Bronchial epithelial cell (primary cell): Measurements from ENCODE around the gene SERPINE1. TPM values are rescaled to one million over a fixed set of nuclear protein-coding genes. Genes with fewer than 3 reads are reported as not detected.
A peak's percentile ranks its signal among the peaks of the same experiment; 100 is the strongest.
"Not testable (repeated sequence)": the region's sequence is repeated elsewhere in the genome, so short reads cannot be mapped to it uniquely, and the experiment has no call there.

ENCODE experiments used
- DNase-seq: peaks from one replicate; pipeline ENCODE4 v3.0.0-alpha.2; 2010; ENCODE audit warnings: low read depth
- FAIRE-seq: peaks from 2 replicates; lab custom pipeline; 2011; peaks lifted over from hg19 to GRCh38; lab: Jason Lieb, UNC
- H3K27me3 ChIP-seq: 2 replicates; pipeline ENCODE4 v1.5.1; 2011; ENCODE audit warnings: low read length; ENCODE audit not compliant: control insufficient read depth, insufficient read depth
- H3K36me3 ChIP-seq: 2 replicates; pipeline ENCODE4 v1.5.1; 2011; ENCODE audit warnings: low read length; ENCODE audit not compliant: control insufficient read depth, insufficient read depth
- H3K4me3 ChIP-seq: 2 replicates; pipeline ENCODE4 v1.5.1; 2011; ENCODE audit warnings: mild to moderate bottlenecking, low read depth, low read length, control low read depth
- CTCF ChIP-seq: IDR thresholded peaks from 2 replicates; pipeline ENCODE4 v1.5.1; 2011; ENCODE audit warnings: mild to moderate bottlenecking, moderate library complexity, low read length, control low read depth, inconsistent platforms; ENCODE audit not compliant: insufficient read depth, severe bottlenecking
- total RNA-seq: library from RNA; depleted of rRNA; stranded (reverse); fragments of >200 nt; gene quantifications from 2 replicates; pipeline ENCODE4 v1.2.1, GENCODE V29; 2014

Gene SERPINE1
- total RNA-seq, 1 donor from 2014 or later, result 54.2 TPM

GRCh38 chr7:101099969-101100781 is 26.7 kb upstream of the SERPINE1 start:
- H3K36me3 ChIP-seq, result no peaks in the 10 kb centered on the region
- H3K4me3 ChIP-seq, result no peak overlapping the region
- H3K27me3 ChIP-seq, result no peaks in the 10 kb centered on the region
- no peak for TF ChIP-seq CTCF
- FAIRE-seq (no peak), DNase-seq (peak; percentile 93)

GRCh38 chr7:101100858-101101847 is 25.8 kb upstream of the SERPINE1 start:
- Histone ChIP-seq H3K27me3 (no peaks in the 10 kb centered on the region), H3K36me3 (no peaks in the 10 kb centered on the region), H3K4me3 (no peak overlapping the region)
- DNase-seq (no peak), FAIRE-seq (no peak)
- no peak for TF ChIP-seq CTCF

GRCh38 chr7:101102026-101102425 is 24.9 kb upstream of the SERPINE1 start:
- Histone ChIP-seq H3K36me3 (no peaks in the 10 kb centered on the region), H3K27me3 (no peaks in the 10 kb centered on the region), H3K4me3 (no peak overlapping the region)
- no peak for TF ChIP-seq CTCF
- FAIRE-seq (no peak), DNase-seq (no peak)

GRCh38 chr7:101103701-101104100 is 23.2 kb upstream of the SERPINE1 start:
- H3K36me3 ChIP-seq, DNase-seq, FAIRE-seq, H3K4me3 ChIP-seq, H3K27me3 ChIP-seq: not testable (repeated sequence)

GRCh38 chr7:101104193-101104713 is 22.7 kb upstream of the SERPINE1 start:
- no peak for DNase-seq
- FAIRE-seq, result no peak
- H3K4me3 ChIP-seq, result no peak overlapping the region
- no peaks in the 10 kb centered on the region for H3K36me3 ChIP-seq
- H3K27me3 ChIP-seq, result no peaks in the 10 kb centered on the region
- no peak for TF ChIP-seq CTCF

GRCh38 chr7:101104799-101105198 is 22.1 kb upstream of the SERPINE1 start:
- no peak for TF ChIP-seq CTCF
- Histone ChIP-seq H3K36me3 (no peaks in the 10 kb centered on the region), H3K4me3 (no peak overlapping the region), H3K27me3 (no peaks in the 10 kb centered on the region)
- no peak for DNase-seq
- FAIRE-seq, result no peak

- H3K4me3 ChIP-seq, FAIRE-seq, H3K36me3 ChIP-seq, DNase-seq, H3K27me3 ChIP-seq: not testable (repeated sequence)
Measured at GRCh38 chr7:101105248-101105647, 21.7 kb upstream of the SERPINE1 start.
